Esophagus squamous epithelium (tissue), 5 donors: ENCODE measurements around the gene PNLIPRP1. TPM values are rescaled to one million over a fixed set of nuclear protein-coding genes. Genes with fewer than 3 reads are reported as not detected.
A peak's percentile ranks its signal among the peaks of the same experiment; 100 is the strongest.

Experiments used
- DNase-seq: peaks from one replicate; lab custom pipeline; 2025; lab: John Stamatoyannopoulos, UW
- H3K27ac ChIP-seq, 4 donors: fragments of 200-600 bp; sonication (generic); one replicate each; pipeline ENCODE4 v1.5.1; 2016 to 2019; ENCODE audit warnings: mild to moderate bottlenecking in 1 of 4
- H3K27me3 ChIP-seq, 4 donors: fragments of 200-600 bp; sonication (generic); 1 replicate in 3 of 4; 2 replicates in 1 of 4; pipeline versions ENCODE4 v1.5.1 to v1.6.0; 2017 to 2021; ENCODE audit warnings: antibody characterized with exemption in 1 of 4
- H3K36me3 ChIP-seq, 3 donors: fragments of 200-600 bp; sonication (generic); one replicate each; pipeline ENCODE4 v1.5.1; 2016 to 2019
- H3K4me1 ChIP-seq, 3 donors: fragments of 200-600 bp; sonication (generic); one replicate each; pipeline ENCODE4 v1.5.1; 2017 to 2019
- H3K4me3 ChIP-seq, 4 donors: fragments of 200-600 bp; sonication (generic); 1 replicate in 3 of 4; 2 replicates in 1 of 4; pipeline ENCODE4 v1.5.1; 2016 to 2019; ENCODE audit warnings: mild to moderate bottlenecking in 2 of 4, moderate library complexity in 1 of 4
- H3K9me3 ChIP-seq, 3 donors: fragments of 200-600 bp; sonication (generic); one replicate each; pipeline ENCODE4 v1.5.1; 2016 to 2019
- POLR2A ChIP-seq, 4 donors: fragments of 450-650 bp; IDR thresholded peaks; one replicate each; pipeline ENCODE4 v1.6.1; 2017; ENCODE audit warnings: antibody characterized with exemption in 4 of 4, mild to moderate bottlenecking in 4 of 4, moderate library complexity in 3 of 4
- WGBS, 2 donors: methylation state at CpG; one replicate each; pipeline ENCODE4 v1.1.5; 2018; 5-methylcytosine and 5-hydroxymethylcytosine counted together
- intact Hi-C: fragments of 100-400 bp; cut with DNase I; formaldehyde crosslinking; loops from one replicate; pipeline ENCODE4 v1.15.0; 2022
- total RNA-seq, 4 donors: library from RNA; depleted of rRNA; stranded (reverse); fragments of >200 nt; gene quantifications; one replicate each; pipeline ENCODE4 v1.1.0, GENCODE V29; 2016
- TF ChIP-seq, protein P1 (sequence below), 6 experiments: fragments of 450-650 bp in 4 of 6; fragments of 200-600 bp in 2 of 6; sonication (generic) in 2 of 6; IDR thresholded peaks; one replicate each; pipeline ENCODE4 v1.5.1; 2016 to 2019; ENCODE audit warnings: antibody characterized with exemption in 6 of 6, mild to moderate bottlenecking in 4 of 6, moderate library complexity in 4 of 6
- donor health status: DM: yes; HTN: yes; CAD: no.

Gene PNLIPRP1
- total RNA-seq, 4 donors from 2014 or later: not detected

DNA sequence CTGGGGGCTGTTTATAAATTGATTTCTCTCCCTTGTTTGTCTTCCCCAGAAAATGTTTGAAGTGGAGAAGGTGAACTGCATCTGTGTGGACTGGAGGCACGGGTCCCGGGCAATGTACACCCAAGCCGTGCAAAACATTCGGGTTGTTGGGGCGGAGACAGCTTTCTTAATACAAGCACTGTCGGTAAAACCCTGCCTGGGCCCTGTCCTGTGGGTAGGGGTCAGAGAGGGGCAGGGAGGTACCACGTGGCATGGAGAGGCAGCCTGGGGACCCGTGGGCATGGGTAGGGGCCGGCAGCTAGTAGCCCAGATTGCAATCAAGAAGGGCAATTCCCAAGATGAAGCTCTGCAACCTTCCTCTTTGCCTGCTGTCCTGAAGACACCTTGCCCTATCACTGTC, 36.1 kb downstream of the PNLIPRP1 start:
- DNase-seq: no peak
- intact Hi-C loops: no loop called here
- H3K27me3 ChIP-seq: peaks cover 0 to 50% (median 2%) of the 10 kb centered on the region in 4 donors
- no peaks in the 10 kb centered on the region for H3K9me3 ChIP-seq
- H3K27ac ChIP-seq: no peak overlapping the region
- TF ChIP-seq, protein P1, sequence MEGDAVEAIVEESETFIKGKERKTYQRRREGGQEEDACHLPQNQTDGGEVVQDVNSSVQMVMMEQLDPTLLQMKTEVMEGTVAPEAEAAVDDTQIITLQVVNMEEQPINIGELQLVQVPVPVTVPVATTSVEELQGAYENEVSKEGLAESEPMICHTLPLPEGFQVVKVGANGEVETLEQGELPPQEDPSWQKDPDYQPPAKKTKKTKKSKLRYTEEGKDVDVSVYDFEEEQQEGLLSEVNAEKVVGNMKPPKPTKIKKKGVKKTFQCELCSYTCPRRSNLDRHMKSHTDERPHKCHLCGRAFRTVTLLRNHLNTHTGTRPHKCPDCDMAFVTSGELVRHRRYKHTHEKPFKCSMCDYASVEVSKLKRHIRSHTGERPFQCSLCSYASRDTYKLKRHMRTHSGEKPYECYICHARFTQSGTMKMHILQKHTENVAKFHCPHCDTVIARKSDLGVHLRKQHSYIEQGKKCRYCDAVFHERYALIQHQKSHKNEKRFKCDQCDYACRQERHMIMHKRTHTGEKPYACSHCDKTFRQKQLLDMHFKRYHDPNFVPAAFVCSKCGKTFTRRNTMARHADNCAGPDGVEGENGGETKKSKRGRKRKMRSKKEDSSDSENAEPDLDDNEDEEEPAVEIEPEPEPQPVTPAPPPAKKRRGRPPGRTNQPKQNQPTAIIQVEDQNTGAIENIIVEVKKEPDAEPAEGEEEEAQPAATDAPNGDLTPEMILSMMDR (IDR thresholded peaks at IDR 0.05): no peak
- no peak for TF ChIP-seq POLR2A (IDR thresholded peaks at IDR 0.05)
- H3K36me3 ChIP-seq: no peaks in the 10 kb centered on the region
- WGBS, 2 donors: 61 to 78% methylated on average over 5 to 7 of the region's 9 CpGs
- H3K4me1 ChIP-seq: peaks cover 0 to 10% (median 3%) of the 10 kb centered on the region in 3 donors
- no peak overlapping the region for H3K4me3 ChIP-seq

- Histone ChIP-seq H3K36me3 (no peaks in the 10 kb centered on the region), H3K9me3 (no peaks in the 10 kb centered on the region), H3K27ac (no peak overlapping the region), H3K4me3 (peak overlapping the region in 2 of 4 donors; percentile 15 to 29), H3K4me1 (peaks cover 0 to 10% (median 3%) of the 10 kb centered on the region in 3 donors), H3K27me3 (peaks cover 0 to 50% (median 2%) of the 10 kb centered on the region in 4 donors)
- 0 to 16% methylated on average over 2 to 7 of the region's 49 CpGs for WGBS, 2 donors
- TF ChIP-seq, protein P1 (IDR thresholded peaks at IDR 0.05): peak in 2 of 6 experiments; percentile 3 to 21
- TF ChIP-seq POLR2A (IDR thresholded peaks at IDR 0.05): no peak
- intact Hi-C loops: no loop called here
- DNase-seq: no peak
Measured at GRCh38 chr10:116627386-116627933, 36.7 kb downstream of the PNLIPRP1 start.

- H3K4me1 ChIP-seq: peaks cover 0 to 10% (median 3%) of the 10 kb centered on the region in 3 donors
- DNase-seq: no peak
- peaks cover 0 to 34% (median 2%) of the 10 kb centered on the region in 4 donors for H3K27me3 ChIP-seq
- H3K27ac ChIP-seq: no peak overlapping the region
- H3K4me3 ChIP-seq: no peak overlapping the region
- TF ChIP-seq, protein P1 (IDR thresholded peaks at IDR 0.05): no peak
- no peak for TF ChIP-seq POLR2A (IDR thresholded peaks at IDR 0.05)
- WGBS, 2 donors: 73% methylated on average over 4 of the region's 4 CpGs
- H3K9me3 ChIP-seq: no peaks in the 10 kb centered on the region
- intact Hi-C loops: no loop called here
- H3K36me3 ChIP-seq: no peaks in the 10 kb centered on the region
Measured at GRCh38 chr10:116629340-116629739, 38.6 kb downstream of the PNLIPRP1 start.

- 69 to 87% methylated on average over 2 of the region's 2 CpGs for WGBS, 2 donors
- H3K4me1 ChIP-seq: peaks cover 0 to 10% (median 3%) of the 10 kb centered on the region in 3 donors
- no peak overlapping the region for H3K27ac ChIP-seq
- DNase-seq: no peak
- no peaks in the 10 kb centered on the region for H3K36me3 ChIP-seq
- TF ChIP-seq, protein P1 (IDR thresholded peaks at IDR 0.05): no peak
- no peak for TF ChIP-seq POLR2A (IDR thresholded peaks at IDR 0.05)
- intact Hi-C loops: no loop called here
- peaks cover 0 to 33% (median 2%) of the 10 kb centered on the region in 4 donors for H3K27me3 ChIP-seq
- H3K4me3 ChIP-seq: no peak overlapping the region
- no peaks in the 10 kb centered on the region for H3K9me3 ChIP-seq
Measured at GRCh38 chr10:116630020-116630419, 39.3 kb downstream of the PNLIPRP1 start.

GRCh38 chr10:116631871-116632295, 41.1 kb downstream of the PNLIPRP1 start:
- Histone ChIP-seq H3K9me3 (no peaks in the 10 kb centered on the region), H3K4me3 (no peak overlapping the region), H3K27me3 (peaks cover 0 to 23% (median under 1%) of the 10 kb centered on the region in 4 donors), H3K27ac (no peak overlapping the region), H3K4me1 (peaks cover 0 to 9% (median 3%) of the 10 kb centered on the region in 3 donors), H3K36me3 (no peaks in the 10 kb centered on the region)
- 75% methylated on average over 5 to 6 of the region's 6 CpGs for WGBS, 2 donors
- intact Hi-C loops: no loop called here
- TF ChIP-seq POLR2A (IDR thresholded peaks at IDR 0.05): no peak
- TF ChIP-seq, protein P1 (IDR thresholded peaks at IDR 0.05): no peak
- no peak for DNase-seq
